PC-9 (cell line): ENCODE results near the gene DNASE1L3. TPM values are rescaled to one million over a fixed set of nuclear protein-coding genes. Genes with fewer than 3 reads are reported as not detected.
A peak's percentile ranks its signal among the peaks of the same experiment; 100 is the strongest.

Experiments used
- BruUV-seq: library from RNA; stranded (reverse); fragments of 400-500 nt; replicated peaks from 2 replicates; lab custom pipeline; 2021; lab: Mats Ljungman, UMichigan
- CTCF ChIA-PET: fragments of 300-600 bp; sonication (Branson Sonifier 250); formaldehyde crosslinking; loops from one replicate; lab custom pipeline; 2022; ENCODE audit warnings: antibody characterized with exemption; lab: Charles Lee
- POLR2A ChIA-PET: fragments of 300-600 bp; sonication (Branson Sonifier 250); formaldehyde crosslinking; loops from one replicate; lab custom pipeline; 2022; ENCODE audit warnings: antibody characterized with exemption; ENCODE audit not compliant: unreplicated experiment; lab: Charles Lee
- DNase-seq, 2 experiments: peaks; one replicate each; pipeline versions ENCODE4 v3.0.0 to v3.0.0-alpha.2; 2015 to 2022; ENCODE audit warnings: mixed read lengths in 1 of 2
- H2AFZ ChIP-seq: fragments of 200-600 bp; sonication (generic); 2 replicates; pipeline ENCODE4 v1.8.1; 2017; ENCODE audit warnings: antibody characterized with exemption
- H3F3A ChIP-seq: fragments of 200-600 bp; sonication (generic); 2 replicates; pipeline ENCODE4 v1.8.1; 2017; ENCODE audit warnings: antibody characterized with exemption, mild to moderate bottlenecking, low read depth; ENCODE audit not compliant: insufficient read depth
- H3K27ac ChIP-seq: fragments of 200-600 bp; sonication (generic); 2 replicates; pipeline ENCODE4 v1.6.1; 2016; ENCODE audit warnings: mixed run types
- H3K27me3 ChIP-seq: fragments of 200-600 bp; sonication (generic); 2 replicates; pipeline ENCODE4 v1.6.1; 2016; ENCODE audit warnings: low read depth, mixed run types; ENCODE audit not compliant: insufficient read depth
- H3K36me3 ChIP-seq: fragments of 200-600 bp; sonication (generic); 2 replicates; pipeline ENCODE4 v1.6.1; 2016; ENCODE audit warnings: low read depth, mixed run types
- H3K4me1 ChIP-seq: fragments of 200-600 bp; sonication (generic); replicated peaks from 2 replicates; pipeline ENCODE4 v1.6.1; 2016; ENCODE audit warnings: mixed run types; ENCODE audit not compliant: insufficient read depth
- H3K4me2 ChIP-seq: fragments of 200-600 bp; sonication (generic); 2 replicates; pipeline ENCODE4 v1.6.1; 2017; ENCODE audit warnings: mixed run types
- H3K4me3 ChIP-seq: fragments of 200-600 bp; sonication (generic); 2 replicates; pipeline ENCODE4 v1.6.1; 2016; ENCODE audit warnings: mixed run types
- H3K79me2 ChIP-seq: fragments of 200-600 bp; sonication (generic); 2 replicates; pipeline ENCODE4 v1.6.1; 2017; ENCODE audit warnings: low read depth, mixed run types
- H3K9me2 ChIP-seq: fragments of 200-600 bp; sonication (generic); 2 replicates; pipeline ENCODE4 v1.8.1; 2017; ENCODE audit warnings: mild to moderate bottlenecking; ENCODE audit not compliant: insufficient read depth
- H3K9me3 ChIP-seq: fragments of 200-600 bp; sonication (generic); 2 replicates; pipeline ENCODE4 v1.8.1; 2016; ENCODE audit warnings: low read depth; ENCODE audit not compliant: insufficient read depth
- H4K20me1 ChIP-seq: fragments of 200-600 bp; sonication (generic); 2 replicates; pipeline ENCODE4 v1.8.1; 2017; ENCODE audit not compliant: insufficient read depth
- EZH2 ChIP-seq: fragments of 200-600 bp; sonication (generic); IDR thresholded peaks from 2 replicates; pipeline ENCODE4 v1.8.0; 2017; ENCODE audit warnings: antibody characterized with exemption, low read depth
- intact Hi-C: fragments of 100-400 bp; cut with micrococcal nuclease; formaldehyde crosslinking; loops from one replicate; pipeline ENCODE4 v1.10.0; 2022; ENCODE audit not compliant: unreplicated experiment
- total RNA-seq: library from RNA; stranded (reverse); gene quantifications from 2 replicates; pipeline ENCODE4 v1.2.3, GENCODE V29; 2021
- TF ChIP-seq, protein P1 (sequence below): fragments of 200-600 bp; sonication (generic); conservative IDR thresholded peaks from 2 replicates; pipeline ENCODE4 v1.6.1; 2017; ENCODE audit warnings: mixed run types, antibody characterized with exemption, mild to moderate bottlenecking, moderate library complexity

Gene DNASE1L3
- total RNA-seq, 1 experiment from 2014 or later: not detected

DNA sequence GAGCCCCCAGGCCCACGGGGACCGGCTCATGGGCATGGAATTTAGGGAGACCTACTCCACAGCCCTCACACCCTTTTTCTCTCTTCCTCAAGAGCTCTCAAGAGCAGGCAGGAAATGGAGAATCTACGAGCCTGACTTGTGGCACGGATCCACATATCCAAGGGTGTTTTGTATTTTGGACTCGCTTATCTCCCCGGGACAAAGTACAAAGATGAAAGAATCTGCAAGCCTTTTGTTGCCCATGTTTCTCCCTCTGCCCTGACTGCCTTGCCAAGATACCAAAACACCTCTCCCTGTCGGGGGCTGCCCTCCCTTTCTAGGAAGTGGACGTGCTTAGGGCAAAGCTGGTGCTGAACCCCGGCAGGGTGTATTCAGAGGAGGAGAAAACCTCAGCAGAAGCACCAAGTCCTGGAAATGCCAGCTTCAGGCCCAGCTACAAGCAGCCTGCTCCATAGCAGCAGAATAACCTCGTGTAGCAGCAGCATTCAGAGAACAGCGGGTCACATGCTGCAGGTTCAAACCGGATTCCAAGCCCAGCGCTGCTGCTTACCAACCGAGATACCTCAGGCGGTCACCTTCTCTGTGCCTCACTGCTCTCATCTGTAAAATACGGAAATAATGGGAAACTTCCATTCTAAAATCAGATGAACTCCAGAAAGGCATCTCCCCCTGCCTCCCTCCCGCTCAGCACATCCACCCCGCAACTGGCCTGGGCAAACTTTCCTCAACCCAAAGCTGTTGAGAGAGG is 35.2 kb downstream of the DNASE1L3 start:
- no peak overlapping the region for H3K4me2 ChIP-seq
- no peak for DNase-seq

DNA sequence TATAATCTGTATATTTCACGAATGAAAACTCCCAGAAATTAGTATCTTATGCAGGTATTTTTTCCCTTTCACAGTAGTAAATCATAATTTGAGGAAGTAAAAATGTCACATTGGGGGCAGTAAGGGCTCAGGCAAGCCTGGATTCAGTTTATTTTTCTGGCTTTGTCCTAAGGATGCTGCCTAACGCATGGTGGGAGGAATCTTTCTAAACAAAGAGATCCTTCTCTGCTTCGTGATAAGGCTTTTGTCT is 35.7 kb downstream of the DNASE1L3 start:
- no peak overlapping the region for H3K4me2 ChIP-seq

More for the DNA sequence above, 35.2 kb downstream of the DNASE1L3 start:
- intact Hi-C loops: loop anchor here (10.0 kb wide), 1 partner anchor 311 kb away; no protein-coding TSS in a partner anchor
- TSS peak; percentile 7 for BruUV-seq
- Histone ChIP-seq H3K9me3 (no peaks in the 10 kb centered on the region), H3F3A (peaks cover 53% of the 10 kb centered on the region), H3K27me3 (no peaks in the 10 kb centered on the region), H3K4me1 (no peaks in the 10 kb centered on the region; the same call in none of the 2 replicates), H3K4me3 (no peak overlapping the region), H2AFZ (no peak overlapping the region), H3K9me2 (no peaks in the 10 kb centered on the region), H3K27ac (no peak overlapping the region), H3K36me3 (no peaks in the 10 kb centered on the region), H4K20me1 (no peaks in the 10 kb centered on the region), H3K79me2 (no peaks in the 10 kb centered on the region)
- TF ChIP-seq EZH2: no peak
- TF ChIP-seq, protein P1, sequence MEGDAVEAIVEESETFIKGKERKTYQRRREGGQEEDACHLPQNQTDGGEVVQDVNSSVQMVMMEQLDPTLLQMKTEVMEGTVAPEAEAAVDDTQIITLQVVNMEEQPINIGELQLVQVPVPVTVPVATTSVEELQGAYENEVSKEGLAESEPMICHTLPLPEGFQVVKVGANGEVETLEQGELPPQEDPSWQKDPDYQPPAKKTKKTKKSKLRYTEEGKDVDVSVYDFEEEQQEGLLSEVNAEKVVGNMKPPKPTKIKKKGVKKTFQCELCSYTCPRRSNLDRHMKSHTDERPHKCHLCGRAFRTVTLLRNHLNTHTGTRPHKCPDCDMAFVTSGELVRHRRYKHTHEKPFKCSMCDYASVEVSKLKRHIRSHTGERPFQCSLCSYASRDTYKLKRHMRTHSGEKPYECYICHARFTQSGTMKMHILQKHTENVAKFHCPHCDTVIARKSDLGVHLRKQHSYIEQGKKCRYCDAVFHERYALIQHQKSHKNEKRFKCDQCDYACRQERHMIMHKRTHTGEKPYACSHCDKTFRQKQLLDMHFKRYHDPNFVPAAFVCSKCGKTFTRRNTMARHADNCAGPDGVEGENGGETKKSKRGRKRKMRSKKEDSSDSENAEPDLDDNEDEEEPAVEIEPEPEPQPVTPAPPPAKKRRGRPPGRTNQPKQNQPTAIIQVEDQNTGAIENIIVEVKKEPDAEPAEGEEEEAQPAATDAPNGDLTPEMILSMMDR: no peak
- ChIA-PET POLR2A (no interaction called here), CTCF (interaction anchor here (0.6 kb wide), 1 partner anchor 41 kb away, joined by 3 read pairs; no protein-coding TSS in a partner anchor)

DNA sequence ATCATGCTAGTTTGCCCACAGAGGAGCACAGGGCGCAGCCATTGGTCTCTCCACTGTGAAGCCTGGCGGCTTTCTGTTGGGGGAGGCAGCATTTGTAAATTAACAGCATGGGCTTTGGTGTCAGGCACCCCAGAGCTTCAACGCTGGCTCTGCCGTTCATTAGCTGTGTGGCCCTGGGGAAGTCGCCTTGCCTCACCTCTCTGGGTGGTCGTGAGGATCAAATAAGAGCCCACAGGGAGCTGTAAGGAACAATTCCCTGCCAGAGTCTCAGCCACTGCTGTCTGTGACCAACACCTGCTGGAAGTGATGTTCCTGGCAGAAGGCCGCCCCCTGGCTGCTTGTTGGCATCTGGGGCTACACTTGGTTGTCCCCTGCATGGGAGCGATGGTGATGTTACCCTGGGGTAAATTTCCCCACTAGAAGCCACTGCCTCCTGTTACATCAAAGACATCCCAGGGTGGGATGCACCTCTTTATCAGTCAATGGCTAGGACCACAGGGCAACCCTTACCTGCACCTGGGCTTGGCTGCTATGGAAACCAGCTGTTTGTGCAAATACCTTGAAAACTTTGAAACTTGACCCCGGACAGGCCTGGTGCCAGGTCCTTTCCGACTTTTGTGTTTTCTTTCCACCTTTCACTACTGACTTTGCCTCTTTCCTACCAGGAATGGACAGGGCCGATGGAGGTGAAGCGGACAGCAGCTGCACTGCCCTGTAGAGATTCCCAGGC is 36.9 kb downstream of the DNASE1L3 start:
- no peaks in the 10 kb centered on the region; the same call in 1 of the 2 replicates for H3K4me1 ChIP-seq
- no TSS peak for BruUV-seq

More for the DNA sequence above, 35.7 kb downstream of the DNASE1L3 start:
- no peaks in the 10 kb centered on the region for H3K9me3 ChIP-seq
- H3K79me2 ChIP-seq: no peaks in the 10 kb centered on the region
- no peaks in the 10 kb centered on the region for H4K20me1 ChIP-seq
- H2AFZ ChIP-seq: no peak overlapping the region
- CTCF ChIA-PET: no interaction called here
- no peak for DNase-seq
- H3K36me3 ChIP-seq: 0 out of 2 replicates have a peak, but pooled peaks cover under 1% of the 10 kb centered on the region
- H3K9me2 ChIP-seq: no peaks in the 10 kb centered on the region
- TF ChIP-seq, protein P1: no peak
- TF ChIP-seq EZH2: no peak
- H3F3A ChIP-seq: peaks cover 55% of the 10 kb centered on the region
- no peaks in the 10 kb centered on the region; the same call in 1 of the 2 replicates for H3K4me1 ChIP-seq
- POLR2A ChIA-PET: no interaction called here
- intact Hi-C loops: loop anchor here (10.0 kb wide), 1 partner anchor 310 kb away; no protein-coding TSS in a partner anchor
- BruUV-seq: no TSS peak
- no peak overlapping the region for H3K4me3 ChIP-seq
- no peaks in the 10 kb centered on the region for H3K27me3 ChIP-seq
- no peak overlapping the region for H3K27ac ChIP-seq

More for the DNA sequence above, 36.9 kb downstream of the DNASE1L3 start:
- Histone ChIP-seq H3K27me3 (no peaks in the 10 kb centered on the region), H4K20me1 (no peaks in the 10 kb centered on the region), H2AFZ (no peak overlapping the region), H3F3A (peaks cover 55% of the 10 kb centered on the region), H3K4me2 (no peak overlapping the region), H3K9me3 (no peaks in the 10 kb centered on the region), H3K36me3 (peaks cover 5% of the 10 kb centered on the region; the same call in 1 of the 2 replicates), H3K4me3 (no peak overlapping the region), H3K79me2 (no peaks in the 10 kb centered on the region), H3K27ac (no peak overlapping the region), H3K9me2 (no peaks in the 10 kb centered on the region)
- intact Hi-C loops: loop anchor here (5.0 to 10.0 kb wide), 3 partner anchors 167 to 309 kb away; partner anchors contain the start of gene FLNB
- POLR2A ChIA-PET: no interaction called here
- CTCF ChIA-PET: interaction anchor here (0.5 to 0.7 kb wide), 2 partner anchors 162 to 237 kb away, joined by 3 to 4 read pairs; no protein-coding TSS in a partner anchor
- DNase-seq: peak in 1 of 2 experiments; percentile 55
- no peak for TF ChIP-seq EZH2
- TF ChIP-seq, protein P1: peak; percentile 50
